ENCODE results near the gene NUCB2. TPM values are rescaled to one million over a fixed set of nuclear protein-coding genes. Genes with fewer than 3 reads are reported as not detected.

The NUCB2 gene
- total RNA-seq, 2 experiments from 2014 or later = 42.4 to 73.0 TPM

GRCh38 chr11:17369684-17370243, 93.2 kb downstream of the NUCB2 start:
- Histone ChIP-seq H3K9me3 (ENCODE audit: low read length) (peaks cover 39% of the 10 kb centered on the region), H4K20me1 (ENCODE audit: insufficient read depth, low read length) (no peaks in the 10 kb centered on the region), H3K4me3 (ENCODE audit: low read depth, low read length, poor library complexity, severe bottlenecking) (no peak overlapping the region), H3K4me2 (ENCODE audit: low read length) (no peak overlapping the region), H3K79me2 (ENCODE audit: insufficient read depth, low read depth, low read length) (no peaks in the 10 kb centered on the region), H3K9me2 (ENCODE audit: insufficient read depth, low read length) (no peaks in the 10 kb centered on the region), H3K27ac (ENCODE audit: low read depth, low read length, poor library complexity, severe bottlenecking) (no peak overlapping the region), H2AFZ (ENCODE audit: low read length) (no peak overlapping the region), H3K4me1 (ENCODE audit: insufficient read depth, low read length, poor library complexity, severe bottlenecking) (no peaks in the 10 kb centered on the region), H3K36me3 (ENCODE audit: insufficient read depth, low read length) (peaks cover 92% of the 10 kb centered on the region)
- no peak for DNase-seq (ENCODE audit: low spot score)
- intact Hi-C loops (cut with micrococcal nuclease; ENCODE audit: unreplicated experiment) = no loop called here
- ChIA-PET CTCF (ENCODE audit: unreplicated experiment) (no interaction called here), POLR2A (no interaction called here)
- TF ChIP-seq CTCF (conservative IDR thresholded peaks at IDR 0.05; ENCODE audit: low read length) = no peak
- TF ChIP-seq EZH2phosphoT487 (IDR thresholded peaks at IDR 0.05; ENCODE audit: borderline replicate concordance, low read depth, low read length) = no peak
- BruUV-seq (replicated peaks) = no TSS peak

GRCh38 chr11:17371614-17372013, 95.1 kb downstream of the NUCB2 start:
- DNase-seq (ENCODE audit: low spot score) = peak; percentile 57
- TF ChIP-seq CTCF (conservative IDR thresholded peaks at IDR 0.05; ENCODE audit: low read length) = no peak
- Histone ChIP-seq H3K36me3 (ENCODE audit: insufficient read depth, low read length) (peaks cover 99% of the 10 kb centered on the region), H3K4me2 (ENCODE audit: low read length) (no peak overlapping the region), H3K9me2 (ENCODE audit: insufficient read depth, low read length) (no peaks in the 10 kb centered on the region), H3K27ac (ENCODE audit: low read depth, low read length, poor library complexity, severe bottlenecking) (no peak overlapping the region), H3K4me1 (ENCODE audit: insufficient read depth, low read length, poor library complexity, severe bottlenecking) (no peaks in the 10 kb centered on the region), H3K9me3 (ENCODE audit: low read length) (peaks cover 39% of the 10 kb centered on the region), H3K4me3 (ENCODE audit: low read depth, low read length, poor library complexity, severe bottlenecking) (no peak overlapping the region), H2AFZ (ENCODE audit: low read length) (no peak overlapping the region), H3K79me2 (ENCODE audit: insufficient read depth, low read depth, low read length) (no peaks in the 10 kb centered on the region), H4K20me1 (ENCODE audit: insufficient read depth, low read length) (no peaks in the 10 kb centered on the region)
- intact Hi-C loops (cut with micrococcal nuclease; ENCODE audit: unreplicated experiment) = no loop called here
- POLR2A ChIA-PET = no interaction called here
- CTCF ChIA-PET (ENCODE audit: unreplicated experiment) = no interaction called here
- no TSS peak for BruUV-seq (replicated peaks)

GRCh38 chr11:17375547-17375946, 99.0 kb downstream of the NUCB2 start:
- POLR2A ChIA-PET = no interaction called here
- Histone ChIP-seq H3K4me2 (ENCODE audit: low read length) (no peak overlapping the region), H3K9me3 (ENCODE audit: low read length) (peaks cover 28% of the 10 kb centered on the region), H2AFZ (ENCODE audit: low read length) (no peak overlapping the region), H3K9me2 (ENCODE audit: insufficient read depth, low read length) (no peaks in the 10 kb centered on the region), H3K4me3 (ENCODE audit: low read depth, low read length, poor library complexity, severe bottlenecking) (no peak overlapping the region), H4K20me1 (ENCODE audit: insufficient read depth, low read length) (no peaks in the 10 kb centered on the region), H3K4me1 (ENCODE audit: insufficient read depth, low read length, poor library complexity, severe bottlenecking) (no peaks in the 10 kb centered on the region), H3K27ac (ENCODE audit: low read depth, low read length, poor library complexity, severe bottlenecking) (no peak overlapping the region), H3K79me2 (ENCODE audit: insufficient read depth, low read depth, low read length) (no peaks in the 10 kb centered on the region), H3K36me3 (ENCODE audit: insufficient read depth, low read length) (peaks cover 86% of the 10 kb centered on the region)
- intact Hi-C loops (cut with micrococcal nuclease; ENCODE audit: unreplicated experiment) = no loop called here
- CTCF ChIA-PET (ENCODE audit: unreplicated experiment) = no interaction called here
- no peak for DNase-seq (ENCODE audit: low spot score)
- TF ChIP-seq CTCF (conservative IDR thresholded peaks at IDR 0.05; ENCODE audit: low read length) (no peak), EZH2phosphoT487 (IDR thresholded peaks at IDR 0.05; ENCODE audit: borderline replicate concordance, low read depth, low read length) (no peak)
- BruUV-seq (replicated peaks) = no TSS peak

Measured in OCI-LY7 (cell line).